ENCODE results near the gene PPFIA1.

The PPFIA1 gene

GRCh38 chr11:70432065-70432464 lies 161.6 kb downstream of the PPFIA1 start:
- H3K4me2 ChIP-seq (ENCODE audit: low read length, poor library complexity, severe bottlenecking), result no peak overlapping the region
- H3K4me1 ChIP-seq (ENCODE audit: control insufficient read depth, insufficient read depth, low read depth, low read length), result peaks cover 31% of the 10 kb centered on the region
- H2BK15ac ChIP-seq (ENCODE audit: low read depth, poor library complexity, severe bottlenecking), result no peak overlapping the region
- H4K8ac ChIP-seq (ENCODE audit: low read length), result no peak overlapping the region
- H3K27ac ChIP-seq (ENCODE audit: low read length, poor library complexity, severe bottlenecking), result no peak overlapping the region
- H3K36me3 ChIP-seq (ENCODE audit: control insufficient read depth in 1 of 2, insufficient read depth in 2 of 2, low read depth in 1 of 2, low read length in 2 of 2), result peaks cover 89 to 97% of the 10 kb centered on the region in 2 experiments
- H2AFZ ChIP-seq (ENCODE audit: low read depth, low read length), result no peak overlapping the region
- peaks cover 49% of the 10 kb centered on the region for H3K79me1 ChIP-seq (replicated peaks; ENCODE audit: low read length, poor library complexity, severe bottlenecking)
- no peak overlapping the region for H3K9ac ChIP-seq (ENCODE audit: low read length)
- H3K4ac ChIP-seq (ENCODE audit: low read depth in 1 of 2, low read length in 2 of 2), result no peak overlapping the region
- no peak for DNase-seq
- H4K91ac ChIP-seq (ENCODE audit: low read length), result peak overlapping the region; percentile 14
- H3K14ac ChIP-seq (ENCODE audit: low read length in 2 of 2), result no peak overlapping the region
- H2BK5ac ChIP-seq (ENCODE audit: low read depth, low read length, poor library complexity, severe bottlenecking), result no peak overlapping the region
- H3K18ac ChIP-seq (ENCODE audit: low read depth in 1 of 2, low read length in 2 of 2), result no peak overlapping the region
- H3K23ac ChIP-seq (ENCODE audit: low read length in 2 of 2), result no peak overlapping the region
- no peak overlapping the region for H2BK120ac ChIP-seq (ENCODE audit: low read depth, low read length)
- H2BK12ac ChIP-seq (ENCODE audit: low read length in 2 of 2), result peak overlapping the region in 1 of 2 experiments; percentile 6
- H3K4me3 ChIP-seq (ENCODE audit: insufficient read depth in 1 of 2, low read depth in 1 of 2, low read length in 2 of 2), result no peak overlapping the region
- H3K9me3 ChIP-seq (ENCODE audit: control insufficient read depth, low read length), result no peaks in the 10 kb centered on the region
- 93% methylated on average over 11 of the region's 16 CpGs for WGBS
- no peak overlapping the region for H2AK5ac ChIP-seq (ENCODE audit: low read length, severe bottlenecking)
- H3K27me3 ChIP-seq (ENCODE audit: control insufficient read depth in 1 of 2, insufficient read depth in 1 of 2, low read length in 2 of 2), result no peaks in the 10 kb centered on the region

GRCh38 chr11:70432580-70432979 lies 162.1 kb downstream of the PPFIA1 start:
- Histone ChIP-seq H2BK120ac (ENCODE audit: low read depth, low read length) (no peak overlapping the region), H3K9ac (ENCODE audit: low read length) (no peak overlapping the region), H3K9me3 (ENCODE audit: control insufficient read depth, low read length) (no peaks in the 10 kb centered on the region), H3K4me3 (ENCODE audit: insufficient read depth in 1 of 2, low read depth in 1 of 2, low read length in 2 of 2) (no peak overlapping the region), H3K79me1 (replicated peaks; ENCODE audit: low read length, poor library complexity, severe bottlenecking) (peaks cover 47% of the 10 kb centered on the region), H3K23ac (ENCODE audit: low read length in 2 of 2) (no peak overlapping the region), H4K91ac (ENCODE audit: low read length) (no peak overlapping the region), H3K36me3 (ENCODE audit: control insufficient read depth in 1 of 2, insufficient read depth in 2 of 2, low read depth in 1 of 2, low read length in 2 of 2) (peaks cover 89 to 97% of the 10 kb centered on the region in 2 experiments), H2AK5ac (ENCODE audit: low read length, severe bottlenecking) (no peak overlapping the region), H3K18ac (ENCODE audit: low read depth in 1 of 2, low read length in 2 of 2) (no peak overlapping the region), H3K27me3 (ENCODE audit: control insufficient read depth in 1 of 2, insufficient read depth in 1 of 2, low read length in 2 of 2) (no peaks in the 10 kb centered on the region), H2BK12ac (ENCODE audit: low read length in 2 of 2) (no peak overlapping the region), H3K4me1 (ENCODE audit: control insufficient read depth, insufficient read depth, low read depth, low read length) (peaks cover 34% of the 10 kb centered on the region), H3K27ac (ENCODE audit: low read length, poor library complexity, severe bottlenecking) (no peak overlapping the region), H4K8ac (ENCODE audit: low read length) (no peak overlapping the region), H3K14ac (ENCODE audit: low read length in 2 of 2) (no peak overlapping the region), H2BK15ac (ENCODE audit: low read depth, poor library complexity, severe bottlenecking) (no peak overlapping the region), H2AFZ (ENCODE audit: low read depth, low read length) (no peak overlapping the region), H2BK5ac (ENCODE audit: low read depth, low read length, poor library complexity, severe bottlenecking) (no peak overlapping the region), H3K4me2 (ENCODE audit: low read length, poor library complexity, severe bottlenecking) (no peak overlapping the region), H3K4ac (ENCODE audit: low read depth in 1 of 2, low read length in 2 of 2) (no peak overlapping the region)
- DNase-seq, result no peak
- WGBS, result 93% methylated on average over 15 of the region's 15 CpGs

- H3K14ac ChIP-seq (ENCODE audit: low read length in 2 of 2), result no peak overlapping the region
- no peak overlapping the region for H4K8ac ChIP-seq (ENCODE audit: low read length)
- no peak overlapping the region for H2AK5ac ChIP-seq (ENCODE audit: low read length, severe bottlenecking)
- H3K36me3 ChIP-seq (ENCODE audit: control insufficient read depth in 1 of 2, insufficient read depth in 2 of 2, low read depth in 1 of 2, low read length in 2 of 2), result peaks cover 94 to 98% of the 10 kb centered on the region in 2 experiments
- H2BK5ac ChIP-seq (ENCODE audit: low read depth, low read length, poor library complexity, severe bottlenecking), result no peak overlapping the region
- DNase-seq, result no peak
- peaks cover 48% of the 10 kb centered on the region for H3K79me1 ChIP-seq (replicated peaks; ENCODE audit: low read length, poor library complexity, severe bottlenecking)
- H3K4me3 ChIP-seq (ENCODE audit: insufficient read depth in 1 of 2, low read depth in 1 of 2, low read length in 2 of 2), result no peak overlapping the region
- no peak overlapping the region for H2AFZ ChIP-seq (ENCODE audit: low read depth, low read length)
- H4K91ac ChIP-seq (ENCODE audit: low read length), result peak overlapping the region; percentile 41
- no peak overlapping the region for H3K23ac ChIP-seq (ENCODE audit: low read length in 2 of 2)
- no peaks in the 10 kb centered on the region for H3K9me3 ChIP-seq (ENCODE audit: control insufficient read depth, low read length)
- H3K4ac ChIP-seq (ENCODE audit: low read depth in 1 of 2, low read length in 2 of 2), result no peak overlapping the region
- no peak overlapping the region for H3K4me2 ChIP-seq (ENCODE audit: low read length, poor library complexity, severe bottlenecking)
- 96% methylated on average over 20 of the region's 20 CpGs for WGBS
- H2BK15ac ChIP-seq (ENCODE audit: low read depth, poor library complexity, severe bottlenecking), result no peak overlapping the region
- H3K4me1 ChIP-seq (ENCODE audit: control insufficient read depth, insufficient read depth, low read depth, low read length), result peaks cover 38% of the 10 kb centered on the region
- no peak overlapping the region for H3K27ac ChIP-seq (ENCODE audit: low read length, poor library complexity, severe bottlenecking)
- H3K18ac ChIP-seq (ENCODE audit: low read depth in 1 of 2, low read length in 2 of 2), result no peak overlapping the region
- H2BK120ac ChIP-seq (ENCODE audit: low read depth, low read length), result no peak overlapping the region
- H3K27me3 ChIP-seq (ENCODE audit: control insufficient read depth in 1 of 2, insufficient read depth in 1 of 2, low read length in 2 of 2), result no peaks in the 10 kb centered on the region
- no peak overlapping the region for H2BK12ac ChIP-seq (ENCODE audit: low read length in 2 of 2)
- no peak overlapping the region for H3K9ac ChIP-seq (ENCODE audit: low read length)
Observed at GRCh38 chr11:70433038-70433437, 162.5 kb downstream of the PPFIA1 start.

- Histone ChIP-seq H3K36me3 (ENCODE audit: control insufficient read depth in 1 of 2, insufficient read depth in 2 of 2, low read depth in 1 of 2, low read length in 2 of 2) (peaks cover 97 to 98% of the 10 kb centered on the region in 2 experiments), H3K9ac (ENCODE audit: low read length) (no peak overlapping the region), H3K14ac (ENCODE audit: low read length in 2 of 2) (no peak overlapping the region), H2AK5ac (ENCODE audit: low read length, severe bottlenecking) (no peak overlapping the region), H2BK5ac (ENCODE audit: low read depth, low read length, poor library complexity, severe bottlenecking) (no peak overlapping the region), H2BK12ac (ENCODE audit: low read length in 2 of 2) (no peak overlapping the region), H3K4me3 (ENCODE audit: insufficient read depth in 1 of 2, low read depth in 1 of 2, low read length in 2 of 2) (no peak overlapping the region), H3K4me2 (ENCODE audit: low read length, poor library complexity, severe bottlenecking) (no peak overlapping the region), H3K79me1 (replicated peaks; ENCODE audit: low read length, poor library complexity, severe bottlenecking) (peaks cover 50% of the 10 kb centered on the region), H3K4ac (ENCODE audit: low read depth in 1 of 2, low read length in 2 of 2) (no peak overlapping the region), H2BK120ac (ENCODE audit: low read depth, low read length) (no peak overlapping the region), H3K4me1 (ENCODE audit: control insufficient read depth, insufficient read depth, low read depth, low read length) (peaks cover 38% of the 10 kb centered on the region), H2AFZ (ENCODE audit: low read depth, low read length) (no peak overlapping the region), H3K18ac (ENCODE audit: low read depth in 1 of 2, low read length in 2 of 2) (no peak overlapping the region), H3K9me3 (ENCODE audit: control insufficient read depth, low read length) (no peaks in the 10 kb centered on the region), H3K27ac (ENCODE audit: low read length, poor library complexity, severe bottlenecking) (no peak overlapping the region), H4K91ac (ENCODE audit: low read length) (no peak overlapping the region), H3K27me3 (ENCODE audit: control insufficient read depth in 1 of 2, insufficient read depth in 1 of 2, low read length in 2 of 2) (no peaks in the 10 kb centered on the region), H3K23ac (ENCODE audit: low read length in 2 of 2) (no peak overlapping the region), H4K8ac (ENCODE audit: low read length) (no peak overlapping the region), H2BK15ac (ENCODE audit: low read depth, poor library complexity, severe bottlenecking) (no peak overlapping the region)
- DNase-seq, result no peak
- WGBS, result 97% methylated on average over 12 of the region's 13 CpGs
Observed at GRCh38 chr11:70433526-70433925, 163.0 kb downstream of the PPFIA1 start.

Measured in mesenchymal stem cell (in vitro differentiated cells and primary cell).